Psoas muscle (tissue), 8 donors: Measurements from ENCODE around the gene PCSK5. TPM values are rescaled to one million over a fixed set of nuclear protein-coding genes. Genes with fewer than 3 reads are reported as not detected.
A peak's percentile ranks its signal among the peaks of the same experiment; 100 is the strongest.

Experiments used
- ATAC-seq, 4 donors: fragments of 200-7000 bp; cut with Tn5 transposase; one replicate each; pipeline ENCODE4 v1.9.1; 2020; ENCODE audit warnings: moderate library complexity in 3 of 4, mild to moderate bottlenecking in 2 of 4
- DNase-seq, 2 donors: peaks; one replicate each; pipeline ENCODE4 v3.0.0-alpha.2; 2020
- H3K27ac ChIP-seq: fragments of 200-600 bp; one replicate; pipeline ENCODE4 v1.8.0; 2022
- H3K27me3 ChIP-seq, 3 donors: fragments of 200-600 bp in 1 of 3; one replicate each; pipeline versions ENCODE4 v1.6.1 to v1.8.0; 2013 to 2022; ENCODE audit warnings: low read length in 2 of 3, mild to moderate bottlenecking in 2 of 3, moderate library complexity in 1 of 3; ENCODE audit not compliant: insufficient read depth in 3 of 3
- H3K36me3 ChIP-seq, 2 donors: fragments of 200-600 bp in 1 of 2; one replicate each; pipeline versions ENCODE4 v1.6.1 to v1.8.0; 2013 to 2022; ENCODE audit warnings: low read depth in 1 of 2, mild to moderate bottlenecking in 1 of 2, moderate library complexity in 1 of 2; ENCODE audit not compliant: insufficient read depth in 1 of 2
- H3K4me1 ChIP-seq: fragments of 200-600 bp; one replicate; pipeline ENCODE4 v1.8.0; 2022
- H3K4me3 ChIP-seq: fragments of 200-600 bp; one replicate; pipeline ENCODE4 v1.8.0; 2022; ENCODE audit warnings: mild to moderate bottlenecking
- H3K9me3 ChIP-seq: fragments of 200-600 bp; one replicate; pipeline ENCODE4 v1.8.0; 2022
- WGBS, 3 donors: extraction: QIAGEN DNeasy Blood & Tissue Kit; methylation state at CpG; one replicate each; pipeline versions ENCODE4 v1.1.6 to v1.1.7; 2013; 5-methylcytosine and 5-hydroxymethylcytosine counted together
- intact Hi-C, 2 donors: fragments of 100-400 bp; cut with DNase I; formaldehyde crosslinking; loops; one replicate each; pipeline versions ENCODE4 v1.11.0 to v1.14.2; 2022
- polyA plus RNA-seq, 3 donors: library from polyadenylated mRNA; stranded (reverse); fragments of 200-250 nt; gene quantifications; one replicate each; pipeline ENCODE4 v1.2.3, GENCODE V29; 2013
- total RNA-seq, 4 donors: library from RNA; stranded (reverse); fragmentation: NEBNext Ultra II Directional in 2 of 4; extraction: Animal tissue kit (Norgen Biotek cat#: 25700) in 2 of 4; gene quantifications; one replicate each; pipeline versions ENCODE4 v1.2.1 to v1.2.4, GENCODE V29; 2021 to 2023
- TF ChIP-seq, protein P1 (sequence below): fragments of 200-600 bp; IDR thresholded peaks from one replicate; pipeline ENCODE4 v1.8.0; 2022; ENCODE audit warnings: antibody characterized with exemption
- donor health status: healthy with polysubstance abuse.
- donor health status: DM: no; HTN: no; CAD: no; lungs with moderate emphysema.
- donor health status: Bipolar disorder and iron deficiency.
- donor health status: healthy.
- donor health status: DM: yes; HTN: yes; CAD: no.
- donor health status: DM: no; HTN: no; CAD: no.
- donor health status: DM: no; HTN: no; CAD: no.
- donor health status: DM: yes; HTN: yes; CAD: no.

The PCSK5 gene
- total and polyA plus RNA-seq, 7 donors = 0.75 to 4.4 (median 2.3) TPM

DNA sequence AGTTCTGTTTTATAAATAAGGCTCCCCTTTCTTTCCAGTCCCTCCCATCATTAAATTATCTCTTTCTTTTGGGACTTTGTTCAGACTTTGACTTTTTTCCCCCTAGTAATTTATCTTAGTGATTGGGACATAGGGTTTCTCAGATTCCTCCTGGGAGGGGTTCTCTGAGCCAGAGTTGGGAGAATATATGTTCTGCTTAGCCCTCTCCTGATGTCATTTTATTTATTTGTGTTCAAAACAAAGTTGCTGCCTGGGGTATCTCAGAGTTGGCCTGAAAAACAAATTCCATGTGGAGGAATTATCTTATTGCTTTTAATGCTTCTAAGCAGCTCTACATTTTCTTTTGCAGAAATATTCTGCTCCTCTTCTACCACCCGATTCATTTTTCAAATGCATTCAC lies 211.0 kb downstream of the PCSK5 start:
- Histone ChIP-seq H3K27me3 (no peaks in the 10 kb centered on the region), H3K9me3 (no peaks in the 10 kb centered on the region), H3K4me1 (no peaks in the 10 kb centered on the region), H3K4me3 (no peak overlapping the region), H3K27ac (no peak overlapping the region), H3K36me3 (peaks cover 0 to 10% of the 10 kb centered on the region in 2 donors)
- DNase-seq (no peak), ATAC-seq (no peak)
- 74 to 90% (median 83%) methylated on average over 1 of the region's 1 CpG for WGBS, 3 donors
- TF ChIP-seq, protein P1, sequence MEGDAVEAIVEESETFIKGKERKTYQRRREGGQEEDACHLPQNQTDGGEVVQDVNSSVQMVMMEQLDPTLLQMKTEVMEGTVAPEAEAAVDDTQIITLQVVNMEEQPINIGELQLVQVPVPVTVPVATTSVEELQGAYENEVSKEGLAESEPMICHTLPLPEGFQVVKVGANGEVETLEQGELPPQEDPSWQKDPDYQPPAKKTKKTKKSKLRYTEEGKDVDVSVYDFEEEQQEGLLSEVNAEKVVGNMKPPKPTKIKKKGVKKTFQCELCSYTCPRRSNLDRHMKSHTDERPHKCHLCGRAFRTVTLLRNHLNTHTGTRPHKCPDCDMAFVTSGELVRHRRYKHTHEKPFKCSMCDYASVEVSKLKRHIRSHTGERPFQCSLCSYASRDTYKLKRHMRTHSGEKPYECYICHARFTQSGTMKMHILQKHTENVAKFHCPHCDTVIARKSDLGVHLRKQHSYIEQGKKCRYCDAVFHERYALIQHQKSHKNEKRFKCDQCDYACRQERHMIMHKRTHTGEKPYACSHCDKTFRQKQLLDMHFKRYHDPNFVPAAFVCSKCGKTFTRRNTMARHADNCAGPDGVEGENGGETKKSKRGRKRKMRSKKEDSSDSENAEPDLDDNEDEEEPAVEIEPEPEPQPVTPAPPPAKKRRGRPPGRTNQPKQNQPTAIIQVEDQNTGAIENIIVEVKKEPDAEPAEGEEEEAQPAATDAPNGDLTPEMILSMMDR = no peak
- intact Hi-C loops = no loop called here

DNA sequence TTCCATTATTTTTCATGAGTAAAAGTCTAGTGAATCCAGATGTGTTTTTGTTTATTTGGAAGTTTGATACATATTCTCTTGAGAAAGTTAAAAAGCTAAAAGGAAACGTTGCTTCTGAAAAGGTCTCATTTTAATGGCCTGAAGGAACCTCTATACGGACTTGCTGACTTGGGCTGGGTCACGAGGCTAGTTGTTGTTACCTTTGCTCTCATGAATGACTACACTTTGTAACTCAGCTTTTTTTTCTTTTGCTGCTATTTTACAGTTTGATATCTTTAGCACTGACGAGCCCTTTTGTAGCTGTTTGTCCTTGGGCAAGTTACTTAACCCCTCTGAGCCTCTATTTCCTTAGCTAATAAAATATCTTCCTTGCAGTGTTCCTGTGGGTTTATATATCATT lies 211.5 kb downstream of the PCSK5 start:
- intact Hi-C loops = no loop called here
- no peak overlapping the region for H3K27ac ChIP-seq
- ATAC-seq (no peak), DNase-seq (no peak)
- peaks cover 0 to 10% of the 10 kb centered on the region in 2 donors for H3K36me3 ChIP-seq
- no peaks in the 10 kb centered on the region for H3K27me3 ChIP-seq
- peaks cover 2% of the 10 kb centered on the region for H3K4me1 ChIP-seq
- 74 to 87% (median 77%) methylated on average over 4 of the region's 4 CpGs for WGBS, 3 donors
- no peak overlapping the region for H3K4me3 ChIP-seq
- no peaks in the 10 kb centered on the region for H3K9me3 ChIP-seq
- TF ChIP-seq, protein P1 = no peak

DNA sequence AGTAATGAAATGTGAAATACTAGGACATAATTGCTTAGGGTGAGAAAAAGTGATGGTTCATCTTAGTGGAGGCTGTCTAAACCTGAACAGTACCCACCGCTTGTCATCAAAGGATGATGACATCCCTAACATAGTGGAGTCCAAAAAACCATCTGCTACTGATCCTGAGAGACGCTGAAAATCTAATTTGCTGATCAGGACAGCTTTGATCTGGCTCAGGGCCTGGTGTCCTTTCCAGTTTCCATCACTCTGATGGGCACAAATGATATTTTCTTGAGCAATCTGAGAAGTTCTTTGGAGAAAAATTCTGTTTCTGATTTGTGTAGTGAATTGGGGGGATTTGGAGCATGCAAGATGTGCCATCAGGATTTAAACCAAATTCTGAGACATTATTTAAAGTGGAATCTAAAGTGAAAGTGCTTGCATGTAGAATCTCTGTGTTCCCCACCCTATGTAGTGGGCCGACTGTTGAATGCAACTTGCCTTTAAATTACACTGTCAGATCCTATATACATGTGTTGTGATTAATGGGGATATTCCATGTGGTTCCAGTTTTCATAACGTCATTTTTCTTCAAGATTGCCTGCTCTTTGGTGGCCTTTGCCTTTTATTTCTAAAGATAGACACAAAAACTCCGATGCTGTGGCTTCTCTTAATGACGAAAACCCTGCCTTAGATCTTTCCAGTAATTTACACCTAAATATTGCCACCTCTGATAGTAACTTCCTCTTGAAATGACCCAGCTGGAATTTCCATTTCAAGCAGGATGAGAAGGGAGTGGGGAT lies 213.2 kb downstream of the PCSK5 start:
- H3K27me3 ChIP-seq = no peaks in the 10 kb centered on the region
- no peak overlapping the region for H3K27ac ChIP-seq
- ATAC-seq = no peak
- H3K4me1 ChIP-seq = peaks cover 5% of the 10 kb centered on the region
- intact Hi-C loops = no loop called here
- peaks cover 0 to 2% of the 10 kb centered on the region in 2 donors for H3K36me3 ChIP-seq
- no peaks in the 10 kb centered on the region for H3K9me3 ChIP-seq
- no peak overlapping the region for H3K4me3 ChIP-seq
- TF ChIP-seq, protein P1 = no peak
- 64 to 74% (median 66%) methylated on average over 6 of the region's 6 CpGs for WGBS, 3 donors
- DNase-seq = no peak

DNA sequence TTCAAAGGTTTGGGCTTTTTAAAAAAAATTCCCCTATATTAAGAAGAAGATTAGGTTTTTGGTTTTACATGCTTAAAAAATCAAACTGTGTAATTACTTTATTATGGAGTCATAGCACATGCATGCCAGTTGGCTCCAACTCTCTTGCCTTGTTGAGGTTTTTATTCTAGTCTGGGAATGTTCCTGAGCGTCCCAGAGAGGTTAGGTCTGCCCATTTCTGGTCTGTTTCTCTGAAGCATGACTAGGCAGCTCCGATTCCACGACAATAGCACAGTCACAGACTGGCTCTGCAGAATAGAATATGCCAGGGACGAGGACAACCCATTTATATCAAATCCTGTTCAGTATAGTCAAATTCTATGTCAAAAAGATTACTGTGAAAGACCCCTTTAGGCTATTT lies 217.0 kb downstream of the PCSK5 start:
- DNase-seq = no peak
- H3K4me1 ChIP-seq = peaks cover 17% of the 10 kb centered on the region
- no peaks in the 10 kb centered on the region for H3K9me3 ChIP-seq
- intact Hi-C loops = no loop called here
- H3K36me3 ChIP-seq = no peaks in the 10 kb centered on the region
- 29 to 48% (median 30%) methylated on average over 4 of the region's 4 CpGs for WGBS, 3 donors
- peak; percentile 43 to 72 (median 64) for ATAC-seq
- TF ChIP-seq, protein P1 = no peak
- H3K4me3 ChIP-seq = no peak overlapping the region
- no peak overlapping the region for H3K27ac ChIP-seq
- no peaks in the 10 kb centered on the region for H3K27me3 ChIP-seq
